ENCODE results near the gene MRTFA. TPM values are rescaled to one million over a fixed set of nuclear protein-coding genes. Genes with fewer than 3 reads are reported as not detected.

The MRTFA gene
- 100 to 1,000 TPM in 1 of 4 donors, 10 to 100 TPM in 3; 81.6 to 109 (median 94.5) TPM for total RNA-seq

DNA sequence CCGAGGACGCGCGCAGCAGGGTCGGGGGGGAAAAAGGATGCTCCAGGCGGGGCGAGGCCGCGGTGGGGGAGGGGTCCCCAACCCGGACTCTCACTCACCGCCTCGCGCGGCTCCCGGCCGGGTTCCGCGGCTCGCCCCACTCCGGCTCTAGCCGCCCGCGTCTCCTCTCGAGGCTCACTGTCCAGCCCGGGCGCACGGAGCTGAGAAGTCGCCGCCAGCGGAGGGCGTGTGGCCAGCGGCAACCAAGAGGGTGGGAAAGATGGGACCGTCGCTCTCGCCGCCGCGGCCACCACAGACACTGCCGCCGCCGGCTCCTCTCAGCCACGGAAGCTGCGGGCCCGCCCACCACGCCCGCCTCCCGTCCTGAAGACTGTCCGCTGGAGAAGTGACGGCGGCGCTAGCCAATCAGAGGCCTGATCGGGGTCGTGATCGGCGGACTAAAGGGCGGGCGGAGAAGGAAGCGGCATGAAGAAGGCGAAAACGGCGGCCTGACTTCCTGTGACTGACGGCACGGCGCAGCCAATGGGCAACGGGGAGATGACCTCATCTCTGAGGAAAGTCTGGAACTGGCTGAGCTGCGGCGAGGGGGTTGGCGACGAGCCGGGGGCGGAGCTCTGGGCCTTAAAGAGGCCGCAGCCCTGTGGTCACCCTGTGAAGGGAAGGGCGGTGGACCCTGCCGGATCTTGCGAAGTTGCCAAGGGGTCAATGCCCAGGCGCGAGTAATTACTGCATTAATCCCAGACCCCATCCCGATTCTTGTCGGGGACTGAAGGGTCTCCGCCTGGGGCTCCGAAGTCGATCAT is at the start of gene MRTFA:
Gene MRTFA (minus strand): TSS at position 340 of the 803 bp plus-strand sequence.
- Histone ChIP-seq H3K27me3 (no peaks in the 10 kb centered on the region), H3K4me1 (peaks cover 26% of the 10 kb centered on the region), H3K27ac (peak within 1 kb of the TSS; percentile 91), H3K36me3 (no peaks in the 10 kb centered on the region), H3K9me3 (no peaks in the 10 kb centered on the region), H3K4me3 (peak within 1 kb of the TSS; percentile 100)
- peak; percentile 100 for DNase-seq (ENCODE audit: low spot score in 2 of 2)
- TF ChIP-seq, protein P1, sequence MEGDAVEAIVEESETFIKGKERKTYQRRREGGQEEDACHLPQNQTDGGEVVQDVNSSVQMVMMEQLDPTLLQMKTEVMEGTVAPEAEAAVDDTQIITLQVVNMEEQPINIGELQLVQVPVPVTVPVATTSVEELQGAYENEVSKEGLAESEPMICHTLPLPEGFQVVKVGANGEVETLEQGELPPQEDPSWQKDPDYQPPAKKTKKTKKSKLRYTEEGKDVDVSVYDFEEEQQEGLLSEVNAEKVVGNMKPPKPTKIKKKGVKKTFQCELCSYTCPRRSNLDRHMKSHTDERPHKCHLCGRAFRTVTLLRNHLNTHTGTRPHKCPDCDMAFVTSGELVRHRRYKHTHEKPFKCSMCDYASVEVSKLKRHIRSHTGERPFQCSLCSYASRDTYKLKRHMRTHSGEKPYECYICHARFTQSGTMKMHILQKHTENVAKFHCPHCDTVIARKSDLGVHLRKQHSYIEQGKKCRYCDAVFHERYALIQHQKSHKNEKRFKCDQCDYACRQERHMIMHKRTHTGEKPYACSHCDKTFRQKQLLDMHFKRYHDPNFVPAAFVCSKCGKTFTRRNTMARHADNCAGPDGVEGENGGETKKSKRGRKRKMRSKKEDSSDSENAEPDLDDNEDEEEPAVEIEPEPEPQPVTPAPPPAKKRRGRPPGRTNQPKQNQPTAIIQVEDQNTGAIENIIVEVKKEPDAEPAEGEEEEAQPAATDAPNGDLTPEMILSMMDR (IDR thresholded peaks at IDR 0.05), result no peak
- TF ChIP-seq EP300 (IDR thresholded peaks at IDR 0.05), result no peak
- peak; percentile 65 to 78 (median 74) for TF ChIP-seq POLR2AphosphoS5 (IDR thresholded peaks at IDR 0.05)
- TF ChIP-seq POLR2A (IDR thresholded peaks at IDR 0.05), result peak; percentile 68 to 98
- no CpG with 5 or more reads among the region's 82 CpGs for WGBS

DNA sequence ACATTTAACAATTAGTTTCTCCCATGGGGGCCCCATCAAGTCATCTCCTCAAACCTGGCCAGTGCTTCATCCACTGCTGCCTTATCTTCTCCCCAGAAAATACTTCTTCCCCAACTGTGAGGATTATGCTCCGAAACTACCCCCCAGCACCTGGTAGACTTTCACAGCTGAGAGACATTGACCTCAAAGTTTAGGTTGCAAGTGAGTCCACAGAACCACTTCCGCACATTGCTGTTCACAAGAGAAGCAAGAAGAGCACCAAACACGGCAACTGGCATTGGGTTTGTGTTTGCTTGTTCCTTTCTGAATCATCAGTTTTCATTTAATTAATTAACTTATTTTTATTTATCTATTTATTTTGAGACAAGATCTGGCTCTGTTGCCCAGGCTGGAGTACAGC is 48.9 kb upstream of the MRTFA start:
- Histone ChIP-seq H3K4me1 (peaks cover 12% of the 10 kb centered on the region), H3K36me3 (no peaks in the 10 kb centered on the region), H3K9me3 (no peaks in the 10 kb centered on the region), H3K27ac (no peak overlapping the region), H3K27me3 (no peaks in the 10 kb centered on the region), H3K4me3 (no peak overlapping the region)
- WGBS, result 85% methylated on average over 3 of the region's 3 CpGs
- TF ChIP-seq POLR2AphosphoS5 (IDR thresholded peaks at IDR 0.05), result no peak
- no peak for TF ChIP-seq EP300 (IDR thresholded peaks at IDR 0.05)
- no peak for TF ChIP-seq POLR2A (IDR thresholded peaks at IDR 0.05)
- TF ChIP-seq, protein P1 (IDR thresholded peaks at IDR 0.05), result no peak
- DNase-seq (ENCODE audit: low spot score in 2 of 2), result no peak

- no peak for DNase-seq (ENCODE audit: low spot score in 2 of 2)
- peaks cover 19% of the 10 kb centered on the region for H3K4me1 ChIP-seq
- H3K9me3 ChIP-seq, result no peaks in the 10 kb centered on the region
- no peaks in the 10 kb centered on the region for H3K27me3 ChIP-seq
- H3K27ac ChIP-seq, result no peak overlapping the region
- TF ChIP-seq POLR2A (IDR thresholded peaks at IDR 0.05) (no peak), EP300 (IDR thresholded peaks at IDR 0.05) (no peak), POLR2AphosphoS5 (IDR thresholded peaks at IDR 0.05) (no peak)
- TF ChIP-seq, protein P1 (IDR thresholded peaks at IDR 0.05), result no peak
- no peaks in the 10 kb centered on the region for H3K36me3 ChIP-seq
- no peak overlapping the region for H3K4me3 ChIP-seq
- WGBS, result 68% methylated on average over 9 of the region's 9 CpGs
These were observed 48.2 kb upstream of the MRTFA start for GRCh38 chr22:40684728-40685127.

- peaks cover 29% of the 10 kb centered on the region for H3K4me1 ChIP-seq
- no peaks in the 10 kb centered on the region for H3K27me3 ChIP-seq
- no peak for DNase-seq (ENCODE audit: low spot score in 2 of 2)
- no peak overlapping the region for H3K4me3 ChIP-seq
- TF ChIP-seq POLR2A (IDR thresholded peaks at IDR 0.05), result no peak
- no peak for TF ChIP-seq EP300 (IDR thresholded peaks at IDR 0.05)
- TF ChIP-seq, protein P1 (IDR thresholded peaks at IDR 0.05), result no peak
- no peak for TF ChIP-seq POLR2AphosphoS5 (IDR thresholded peaks at IDR 0.05)
- H3K27ac ChIP-seq, result no peak overlapping the region
- H3K9me3 ChIP-seq, result no peaks in the 10 kb centered on the region
- no peaks in the 10 kb centered on the region for H3K36me3 ChIP-seq
- WGBS, result 94% methylated on average over 19 of the region's 19 CpGs
These were observed 44.9 kb upstream of the MRTFA start for GRCh38 chr22:40681451-40681850.

DNA sequence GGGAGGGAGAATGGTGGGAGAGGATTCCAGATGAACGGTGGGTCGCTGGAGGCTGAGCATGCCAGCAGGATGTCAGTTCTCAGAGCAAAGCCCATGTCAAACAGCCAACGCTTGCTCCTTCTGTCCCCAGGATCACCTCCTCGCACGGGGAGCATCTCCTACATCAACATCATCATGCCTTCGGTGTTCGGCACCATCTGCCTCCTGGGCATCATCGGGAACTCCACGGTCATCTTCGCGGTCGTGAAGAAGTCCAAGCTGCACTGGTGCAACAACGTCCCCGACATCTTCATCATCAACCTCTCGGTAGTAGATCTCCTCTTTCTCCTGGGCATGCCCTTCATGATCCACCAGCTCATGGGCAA is 44.3 kb upstream of the MRTFA start:
- Histone ChIP-seq H3K4me3 (no peak overlapping the region), H3K27me3 (no peaks in the 10 kb centered on the region), H3K4me1 (peaks cover 30% of the 10 kb centered on the region), H3K27ac (no peak overlapping the region), H3K9me3 (no peaks in the 10 kb centered on the region), H3K36me3 (no peaks in the 10 kb centered on the region)
- DNase-seq (ENCODE audit: low spot score in 2 of 2), result no peak
- 87% methylated on average over 15 of the region's 15 CpGs for WGBS
- TF ChIP-seq POLR2AphosphoS5 (IDR thresholded peaks at IDR 0.05) (no peak), POLR2A (IDR thresholded peaks at IDR 0.05) (no peak), EP300 (IDR thresholded peaks at IDR 0.05) (no peak)
- TF ChIP-seq, protein P1 (IDR thresholded peaks at IDR 0.05), result no peak
